Stimulated activated naive CD8-positive, alpha-beta T cell treated with anti-CD3 and anti-CD28 coated beads, Interleukin-15, Interleukin-2, amounts not matched to agents 100 U/mL and 50 U/mL, for 24 hours (primary cell): ENCODE results near the gene PBRM1.
"Not testable (repeated sequence)": the region's sequence is repeated elsewhere in the genome, so short reads cannot be mapped to it uniquely, and the experiment has no call there.

ENCODE experiments used
- ATAC-seq: fragments of 150-1000 bp; cut with Tn5 transposase; one replicate; pipeline ENCODE4 v1.10.0; 2021
- DNase-seq: peaks from one replicate; pipeline ENCODE4 v3.0.0; 2021

Gene PBRM1

GRCh38 chr3:52704611-52705437 is 19.1 kb upstream of the PBRM1 start:
- peak; percentile 44 for DNase-seq
- ATAC-seq: peak; percentile 28

DNA sequence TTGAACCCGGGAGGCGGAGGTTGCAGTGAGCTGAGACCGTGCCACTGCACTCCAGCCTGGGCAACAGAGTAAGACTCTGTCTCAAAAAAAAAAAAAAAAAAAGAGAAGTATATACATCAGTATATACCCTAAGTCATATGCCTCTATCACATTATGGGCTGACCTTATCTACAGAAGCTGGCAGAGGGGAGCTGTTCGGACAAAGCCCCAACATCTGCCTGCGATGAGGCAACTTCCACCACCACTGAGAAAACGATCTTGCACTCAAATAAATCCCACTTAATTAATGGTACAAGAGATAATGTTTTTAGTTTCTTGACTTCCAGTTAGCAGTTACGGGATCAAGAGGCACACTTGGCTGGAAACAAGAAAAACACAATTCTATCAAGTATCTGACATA is 17.6 kb upstream of the PBRM1 start:
- ATAC-seq: no peak
- DNase-seq: no peak

DNA sequence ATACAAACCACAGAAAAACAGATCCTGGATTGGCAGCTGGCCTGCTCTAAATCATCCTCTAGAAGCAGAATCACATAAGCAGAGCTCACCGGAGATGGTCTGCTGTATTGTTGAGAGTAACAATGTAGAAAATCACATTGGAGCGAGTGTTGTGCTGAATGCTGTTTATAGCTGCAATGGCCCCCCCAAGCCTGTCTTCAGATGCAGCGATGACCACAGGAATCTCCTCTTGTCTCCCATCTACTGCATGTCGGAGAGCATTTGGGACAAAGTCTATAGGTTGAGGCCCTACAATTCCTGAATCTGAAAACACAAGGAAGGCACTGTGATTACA is 11.9 kb upstream of the PBRM1 start:
- no peak for ATAC-seq
- no peak for DNase-seq

- DNase-seq: no peak
- no peak for ATAC-seq
These were observed 11.3 kb upstream of the PBRM1 start for GRCh38 chr3:52696830-52697631.

GRCh38 chr3:52695798-52696671 is 10.3 kb upstream of the PBRM1 start:
- no peak for ATAC-seq
- no peak for DNase-seq

DNA sequence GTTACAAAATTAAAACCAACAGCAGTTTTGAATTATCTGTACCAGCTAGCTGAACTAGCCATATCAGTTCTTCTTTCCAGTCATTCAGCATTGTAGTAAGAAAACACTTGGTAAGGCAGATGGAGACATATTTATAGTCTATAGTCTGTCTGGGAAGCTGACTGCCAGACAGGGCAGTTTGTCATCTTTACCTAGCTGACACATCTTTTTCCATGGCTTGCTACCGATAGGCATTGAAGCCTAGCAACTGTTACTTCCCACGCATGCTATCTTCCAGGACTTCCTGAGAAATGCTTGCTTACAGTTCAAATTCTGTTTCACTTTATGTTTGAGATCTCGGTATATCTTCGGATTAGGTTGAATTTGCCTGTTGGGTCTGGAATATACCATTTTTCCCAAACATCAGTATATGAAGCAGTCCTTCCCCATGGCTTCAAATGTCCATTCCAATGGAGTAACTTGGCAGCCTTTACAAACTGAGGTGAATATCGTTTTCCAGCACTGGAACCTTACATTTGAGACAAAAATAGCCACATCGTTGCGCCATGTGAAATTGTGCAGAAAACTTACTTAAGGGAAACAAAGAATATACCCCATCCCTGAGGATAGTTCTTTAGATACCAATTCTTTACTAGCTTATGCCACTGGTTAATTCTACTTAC is 8.9 kb upstream of the PBRM1 start:
- DNase-seq (no peak), ATAC-seq (peak; percentile 12)

DNA sequence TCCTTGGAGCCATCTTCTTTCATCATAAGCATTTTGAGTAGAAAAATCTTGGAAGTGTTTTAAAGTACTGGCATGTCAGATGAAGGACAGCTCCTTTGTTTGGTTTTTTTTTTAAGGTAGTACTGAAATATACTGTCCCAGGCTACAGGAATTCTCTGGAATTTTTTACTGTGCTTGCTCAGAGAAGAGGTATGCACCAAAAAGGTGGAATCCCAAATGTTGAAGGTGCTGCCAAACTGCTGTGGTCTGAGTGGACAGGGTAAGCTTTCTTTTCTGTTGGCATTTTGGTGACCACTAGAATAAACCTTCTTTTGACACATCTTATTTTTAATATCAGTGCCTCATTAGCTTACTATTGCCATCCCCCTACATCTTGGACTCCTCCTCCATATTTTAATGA is 7.4 kb upstream of the PBRM1 start:
- DNase-seq: no peak
- ATAC-seq: no peak

DNA sequence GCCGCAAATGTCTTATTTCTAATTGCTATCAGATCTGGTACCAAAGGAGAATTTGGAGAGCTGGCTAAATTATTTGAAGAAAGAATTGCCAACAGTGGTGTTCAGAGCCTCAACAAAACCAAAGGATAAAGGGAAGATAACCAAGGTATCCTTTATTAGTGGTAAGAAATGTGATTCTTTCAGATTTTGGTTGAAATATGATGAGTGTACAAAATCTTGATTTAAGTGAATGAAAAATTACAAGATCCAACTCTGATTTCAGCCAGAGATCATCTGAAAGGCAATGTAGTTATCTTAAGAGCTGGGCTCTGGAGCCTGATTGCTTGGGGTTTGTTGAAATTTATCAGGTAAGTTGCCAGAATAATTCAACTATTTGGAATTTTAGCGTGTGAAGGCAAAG is 4.8 kb upstream of the PBRM1 start:
- no peak for ATAC-seq
- no peak for DNase-seq

DNA sequence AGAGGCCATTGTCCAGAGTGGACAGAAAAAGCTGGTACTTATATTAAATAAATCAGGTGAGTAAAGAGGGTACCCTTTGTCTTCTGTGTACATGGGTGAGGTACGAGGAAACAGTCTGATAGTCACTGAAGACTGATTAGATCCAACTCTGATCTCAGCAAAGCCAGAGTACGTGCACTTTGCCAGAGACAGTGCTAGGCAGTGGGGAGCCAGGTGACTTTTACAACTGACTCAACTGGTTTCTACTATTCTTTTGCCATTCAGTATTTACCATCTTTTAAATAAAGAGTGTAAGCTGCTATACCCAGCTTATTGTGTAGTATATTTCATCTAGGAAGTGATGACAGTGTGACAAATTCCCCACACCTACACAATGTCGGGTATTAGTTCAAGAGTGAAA is 3.4 kb upstream of the PBRM1 start:
- no peak for ATAC-seq
- no peak for DNase-seq

DNA sequence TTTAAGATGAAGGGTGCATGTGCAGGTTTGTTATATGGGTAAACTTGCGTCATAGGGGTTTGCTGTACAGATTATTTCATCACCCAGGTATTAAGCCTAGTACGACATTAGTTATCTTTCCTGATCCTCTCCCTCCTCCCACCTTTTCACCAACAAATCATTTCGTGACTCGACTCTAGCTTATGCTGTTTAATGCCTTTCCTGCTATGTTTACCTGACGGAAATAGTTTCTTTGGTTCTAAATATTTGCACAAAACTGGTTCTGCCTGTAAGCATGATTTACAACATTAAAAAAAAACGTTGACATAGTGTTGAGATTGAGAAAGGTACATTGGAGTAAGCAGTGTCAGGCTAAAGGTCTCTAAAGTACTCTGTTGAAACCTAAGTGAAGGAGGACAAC is 2.6 kb upstream of the PBRM1 start:
- DNase-seq (no peak), ATAC-seq (no peak)

DNA sequence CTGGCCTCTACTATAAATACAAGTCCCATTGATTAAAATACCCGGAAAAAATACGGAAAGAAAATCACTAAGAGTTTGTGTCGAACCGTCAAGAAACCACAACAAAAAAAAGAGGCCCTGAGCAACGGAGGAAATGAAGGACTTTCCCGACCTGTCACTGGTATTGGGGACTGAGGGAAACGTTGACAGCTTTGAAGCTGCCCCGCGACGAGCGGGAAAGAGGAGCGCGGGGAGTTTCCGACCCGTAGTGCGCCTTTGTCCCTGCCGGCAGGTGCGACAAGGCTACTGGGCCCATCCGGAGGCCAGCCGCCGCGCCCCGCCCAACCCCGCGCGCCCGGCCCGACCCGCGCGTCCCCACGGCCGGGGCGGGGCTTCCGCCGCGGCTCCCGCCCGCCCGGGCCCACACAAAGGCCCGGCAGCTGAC is 416 bp downstream of the PBRM1 start:
- DNase-seq: peak; percentile 88
- peak; percentile 83 for ATAC-seq

- no peak for ATAC-seq
- DNase-seq: no peak
These were observed 1.5 kb downstream of the PBRM1 start for GRCh38 chr3:52684184-52684583.

- DNase-seq (no peak), ATAC-seq (no peak)
These were observed 2.1 kb downstream of the PBRM1 start for GRCh38 chr3:52683611-52684010.

DNA sequence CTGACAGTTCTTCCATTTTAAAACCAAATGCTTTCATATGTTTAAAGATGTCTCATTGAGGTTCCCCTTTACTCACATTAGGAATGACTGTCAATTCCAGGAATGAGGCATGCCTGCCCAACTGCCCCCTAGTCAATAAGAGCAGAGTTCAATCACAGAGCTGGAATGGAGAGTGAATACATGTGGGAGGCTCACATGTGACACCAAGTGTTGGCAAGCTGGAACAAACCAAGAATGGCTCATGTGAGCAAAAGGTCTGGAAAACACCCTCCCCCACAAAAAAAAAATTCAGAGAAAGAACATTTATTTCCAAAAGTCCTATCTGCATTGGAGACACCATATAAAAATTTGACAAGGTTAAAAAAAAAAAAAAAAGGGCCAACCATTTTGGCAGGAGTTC is 3.7 kb downstream of the PBRM1 start:
- ATAC-seq (peak; percentile 44), DNase-seq (peak; percentile 48)

GRCh38 chr3:52681596-52681995 is 4.1 kb downstream of the PBRM1 start:
- ATAC-seq (no peak), DNase-seq (no peak)

GRCh38 chr3:52679811-52680210 is 5.9 kb downstream of the PBRM1 start:
- no peak for ATAC-seq
- no peak for DNase-seq

DNA sequence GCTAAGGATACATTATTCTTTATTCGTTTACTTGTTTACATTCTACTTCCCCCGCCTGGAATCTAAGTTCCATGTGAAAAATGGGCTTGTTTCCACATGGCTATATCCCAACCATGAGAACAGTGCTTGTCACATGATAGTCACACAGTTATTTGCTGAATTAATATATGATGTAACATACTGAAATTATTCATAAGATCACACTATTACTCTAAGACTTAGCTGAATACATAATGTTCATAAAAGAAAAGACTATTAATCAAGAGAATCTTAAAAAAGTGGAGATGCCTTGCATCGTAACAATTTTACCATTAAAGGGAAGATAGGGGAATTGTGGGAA is 6.5 kb downstream of the PBRM1 start:
- ATAC-seq (no peak), DNase-seq (no peak)

DNA sequence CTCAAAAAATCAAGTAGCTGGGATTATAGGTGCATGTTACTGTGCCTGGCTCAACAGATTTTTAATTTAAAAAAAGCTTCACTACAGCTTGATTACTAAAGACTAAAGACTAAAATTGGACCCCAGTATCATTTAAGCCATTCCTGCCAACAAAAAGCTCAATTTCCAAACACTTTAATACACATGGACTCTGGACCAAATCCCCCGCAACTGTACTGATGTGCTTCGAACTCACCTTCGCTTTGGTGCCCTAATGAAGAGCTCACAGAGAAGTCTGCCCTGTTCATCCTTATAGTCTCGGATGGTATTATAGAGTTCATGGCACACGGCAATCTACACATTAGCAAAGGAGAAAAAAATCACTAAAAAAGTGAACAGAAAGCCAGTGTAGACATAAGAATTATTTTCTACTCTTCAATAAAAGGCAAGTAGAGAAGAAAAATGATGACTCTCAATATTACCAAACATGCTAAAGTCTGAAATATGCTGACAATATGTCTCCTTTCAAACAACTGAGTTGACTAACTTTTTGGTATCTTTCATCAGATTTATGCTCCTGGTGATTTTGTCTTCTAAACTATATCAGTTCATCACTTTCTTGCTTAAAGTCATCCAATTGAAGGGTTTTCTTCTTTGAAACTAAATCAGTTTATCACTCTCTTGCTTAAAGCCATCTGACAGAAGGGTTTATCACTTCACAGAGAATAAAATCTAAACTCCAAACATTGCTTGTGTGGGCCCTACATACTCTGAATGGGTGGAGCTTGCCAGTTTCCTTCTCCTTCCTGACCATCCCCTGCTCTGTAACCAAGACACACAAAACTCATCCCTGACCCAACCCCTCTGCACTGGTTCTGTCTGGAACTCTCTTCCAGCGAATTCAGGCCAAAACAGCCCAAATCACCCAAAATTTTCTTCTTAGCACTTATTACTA is 7.2 kb downstream of the PBRM1 start:
- no peak for DNase-seq
- no peak for ATAC-seq

GRCh38 chr3:52676201-52676600 is 9.5 kb downstream of the PBRM1 start:
- DNase-seq, ATAC-seq: not testable (repeated sequence)

DNA sequence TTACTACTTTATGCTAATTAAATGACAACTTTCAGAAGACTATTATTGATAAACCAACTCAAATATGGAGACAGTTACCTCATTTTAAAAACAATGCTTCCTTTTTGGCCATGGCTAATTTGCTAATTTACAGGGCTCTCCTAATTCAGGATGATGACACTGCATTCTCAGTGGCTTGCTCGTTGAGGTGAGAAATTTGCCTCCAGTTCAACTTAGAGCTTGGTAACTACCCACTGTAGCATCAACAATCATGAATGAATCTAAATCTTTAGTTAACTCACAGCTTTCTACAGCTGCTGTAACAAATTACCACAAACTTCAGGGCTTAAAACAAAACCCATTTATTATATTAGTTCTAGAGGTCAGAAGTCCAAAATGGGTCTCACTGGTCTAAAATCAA is 14.0 kb downstream of the PBRM1 start:
- no peak for ATAC-seq
- DNase-seq: no peak
